ENCODE results near the gene GPR78. TPM values are rescaled to one million over a fixed set of nuclear protein-coding genes. Genes with fewer than 3 reads are reported as not detected.

Gene GPR78
- total RNA-seq, 1 donor from 2014 or later, result 3.2 TPM

- Mint-ChIP-seq H3K27me3 (ENCODE audit: low read depth) (no peaks in the 10 kb centered on the region), H3K4me1 (peaks cover 23% of the 10 kb centered on the region), H3K4me3 (no peak overlapping the region), H3K27ac (no peak overlapping the region), H3K36me3 (no peaks in the 10 kb centered on the region), H3K9me3 (no peaks in the 10 kb centered on the region)
- DNase-seq (ENCODE audit: low spot score in 2 of 2, unreplicated experiment in 2 of 2), result no peak
- no peak for TF ChIP-seq CTCF (IDR thresholded peaks at IDR 0.05; ENCODE audit: unreplicated experiment)
These were observed 36.6 kb upstream of the GPR78 start for GRCh38 chr4:8543623-8544022.

GRCh38 chr4:8544282-8544681, 35.9 kb upstream of the GPR78 start:
- H3K4me3 Mint-ChIP-seq, result no peak overlapping the region
- H3K36me3 Mint-ChIP-seq, result no peaks in the 10 kb centered on the region
- TF ChIP-seq CTCF (IDR thresholded peaks at IDR 0.05; ENCODE audit: unreplicated experiment), result no peak
- H3K27me3 Mint-ChIP-seq (ENCODE audit: low read depth), result no peaks in the 10 kb centered on the region
- H3K9me3 Mint-ChIP-seq, result no peaks in the 10 kb centered on the region
- no peak overlapping the region for H3K27ac Mint-ChIP-seq
- H3K4me1 Mint-ChIP-seq, result peaks cover 20% of the 10 kb centered on the region
- DNase-seq (ENCODE audit: low spot score in 2 of 2, unreplicated experiment in 2 of 2), result no peak

- H3K4me1 Mint-ChIP-seq, result peaks cover 20% of the 10 kb centered on the region
- no peak for TF ChIP-seq CTCF (IDR thresholded peaks at IDR 0.05; ENCODE audit: unreplicated experiment)
- no peaks in the 10 kb centered on the region for H3K9me3 Mint-ChIP-seq
- no peaks in the 10 kb centered on the region for H3K36me3 Mint-ChIP-seq
- H3K27ac Mint-ChIP-seq, result no peak overlapping the region
- DNase-seq (ENCODE audit: low spot score in 2 of 2, unreplicated experiment in 2 of 2), result no peak
- no peaks in the 10 kb centered on the region for H3K27me3 Mint-ChIP-seq (ENCODE audit: low read depth)
- no peak overlapping the region for H3K4me3 Mint-ChIP-seq
These were observed 35.3 kb upstream of the GPR78 start for GRCh38 chr4:8544741-8545438.

GRCh38 chr4:8545439-8545765, 34.8 kb upstream of the GPR78 start:
- peaks cover 20% of the 10 kb centered on the region for H3K4me1 Mint-ChIP-seq
- H3K36me3 Mint-ChIP-seq, result no peaks in the 10 kb centered on the region
- no peak overlapping the region for H3K4me3 Mint-ChIP-seq
- DNase-seq (ENCODE audit: low spot score in 2 of 2, unreplicated experiment in 2 of 2), result no peak
- H3K27me3 Mint-ChIP-seq (ENCODE audit: low read depth), result no peaks in the 10 kb centered on the region
- H3K27ac Mint-ChIP-seq, result no peak overlapping the region
- H3K9me3 Mint-ChIP-seq, result no peaks in the 10 kb centered on the region
- no peak for TF ChIP-seq CTCF (IDR thresholded peaks at IDR 0.05; ENCODE audit: unreplicated experiment)

- Mint-ChIP-seq H3K36me3 (no peaks in the 10 kb centered on the region), H3K4me3 (no peak overlapping the region), H3K27ac (no peak overlapping the region), H3K27me3 (ENCODE audit: low read depth) (no peaks in the 10 kb centered on the region), H3K9me3 (no peaks in the 10 kb centered on the region), H3K4me1 (peaks cover 20% of the 10 kb centered on the region)
- DNase-seq (ENCODE audit: low spot score in 2 of 2, unreplicated experiment in 2 of 2), result no peak
- no peak for TF ChIP-seq CTCF (IDR thresholded peaks at IDR 0.05; ENCODE audit: unreplicated experiment)
These were observed 33.5 kb upstream of the GPR78 start for GRCh38 chr4:8546766-8547107.
